Measurements from ENCODE around the gene FAT1.

DNA sequence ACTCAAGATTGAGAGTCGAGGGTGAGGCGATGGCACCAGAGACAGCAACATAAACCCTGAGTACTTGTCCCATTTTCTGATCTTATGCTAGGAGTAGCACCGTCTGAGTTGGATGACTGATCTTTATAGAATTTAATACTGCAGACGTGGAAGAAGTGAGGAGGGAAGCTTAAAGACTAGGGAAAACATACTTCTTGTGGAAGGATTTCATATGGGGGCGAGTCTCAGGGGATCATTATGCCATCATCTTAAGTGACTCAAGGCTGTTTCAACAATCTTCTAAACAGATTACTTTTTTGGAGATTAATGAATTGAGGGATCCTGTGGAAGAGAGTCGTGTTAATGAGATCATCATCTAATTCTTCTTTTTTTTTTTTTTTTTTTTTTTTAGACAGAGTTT is 17.2 kb upstream of the FAT1 start:
- TF ChIP-seq, protein P1, sequence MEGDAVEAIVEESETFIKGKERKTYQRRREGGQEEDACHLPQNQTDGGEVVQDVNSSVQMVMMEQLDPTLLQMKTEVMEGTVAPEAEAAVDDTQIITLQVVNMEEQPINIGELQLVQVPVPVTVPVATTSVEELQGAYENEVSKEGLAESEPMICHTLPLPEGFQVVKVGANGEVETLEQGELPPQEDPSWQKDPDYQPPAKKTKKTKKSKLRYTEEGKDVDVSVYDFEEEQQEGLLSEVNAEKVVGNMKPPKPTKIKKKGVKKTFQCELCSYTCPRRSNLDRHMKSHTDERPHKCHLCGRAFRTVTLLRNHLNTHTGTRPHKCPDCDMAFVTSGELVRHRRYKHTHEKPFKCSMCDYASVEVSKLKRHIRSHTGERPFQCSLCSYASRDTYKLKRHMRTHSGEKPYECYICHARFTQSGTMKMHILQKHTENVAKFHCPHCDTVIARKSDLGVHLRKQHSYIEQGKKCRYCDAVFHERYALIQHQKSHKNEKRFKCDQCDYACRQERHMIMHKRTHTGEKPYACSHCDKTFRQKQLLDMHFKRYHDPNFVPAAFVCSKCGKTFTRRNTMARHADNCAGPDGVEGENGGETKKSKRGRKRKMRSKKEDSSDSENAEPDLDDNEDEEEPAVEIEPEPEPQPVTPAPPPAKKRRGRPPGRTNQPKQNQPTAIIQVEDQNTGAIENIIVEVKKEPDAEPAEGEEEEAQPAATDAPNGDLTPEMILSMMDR (IDR thresholded peaks at IDR 0.05): no peak
- no peak for TF ChIP-seq EZH2 (IDR thresholded peaks at IDR 0.05; ENCODE audit: borderline replicate concordance, insufficient read depth, low read depth, low read length, poor library complexity, severe bottlenecking)
